Esophagus squamous epithelium (tissue), 4 donors: Measurements from ENCODE around the gene DLG2.

Source experiments
- POLR2A ChIP-seq, 4 donors: fragments of 450-650 bp; IDR thresholded peaks; one replicate each; pipeline ENCODE4 v1.6.1; 2017; ENCODE audit warnings: antibody characterized with exemption in 4 of 4, mild to moderate bottlenecking in 4 of 4, moderate library complexity in 3 of 4
- TF ChIP-seq, protein P1 (sequence below), 6 experiments: fragments of 450-650 bp in 4 of 6; fragments of 200-600 bp in 2 of 6; sonication (generic) in 2 of 6; IDR thresholded peaks; one replicate each; pipeline ENCODE4 v1.5.1; 2016 to 2019; ENCODE audit warnings: antibody characterized with exemption in 6 of 6, mild to moderate bottlenecking in 4 of 6, moderate library complexity in 4 of 6

DNA sequence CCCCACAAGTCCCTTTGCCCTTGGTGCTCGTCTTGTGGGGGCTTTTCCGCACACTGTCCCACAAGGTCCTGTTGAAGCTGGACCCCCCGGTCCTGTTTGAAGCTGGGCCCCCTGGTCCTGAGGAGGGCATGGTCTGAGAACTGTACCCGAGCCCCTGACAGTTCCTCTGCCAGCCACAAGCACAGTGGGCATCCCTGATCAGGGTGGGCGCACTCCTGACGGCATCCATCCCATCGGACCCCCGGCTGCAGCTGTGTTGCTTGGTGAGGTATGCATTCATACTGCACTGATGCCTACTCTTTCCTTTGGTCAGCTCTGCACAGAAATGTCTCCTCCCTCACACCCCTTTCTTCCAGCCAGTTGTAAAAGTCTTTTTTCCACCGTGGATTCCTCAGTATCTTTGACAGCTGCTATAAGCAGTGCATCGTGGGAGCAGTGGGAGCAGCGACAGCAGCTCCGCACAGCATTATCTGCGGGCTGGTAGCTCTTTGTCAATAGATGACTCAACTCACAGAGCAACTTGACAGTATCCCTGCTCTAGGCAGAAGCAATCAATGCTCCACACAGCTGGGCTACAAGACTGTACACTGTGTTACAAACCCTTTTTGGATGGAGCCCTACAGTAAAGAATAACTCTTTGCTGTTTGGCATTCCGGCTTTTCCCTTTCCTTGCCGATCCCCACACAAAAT is 1310.1 kb downstream of the DLG2 start:
- TF ChIP-seq, protein P1, sequence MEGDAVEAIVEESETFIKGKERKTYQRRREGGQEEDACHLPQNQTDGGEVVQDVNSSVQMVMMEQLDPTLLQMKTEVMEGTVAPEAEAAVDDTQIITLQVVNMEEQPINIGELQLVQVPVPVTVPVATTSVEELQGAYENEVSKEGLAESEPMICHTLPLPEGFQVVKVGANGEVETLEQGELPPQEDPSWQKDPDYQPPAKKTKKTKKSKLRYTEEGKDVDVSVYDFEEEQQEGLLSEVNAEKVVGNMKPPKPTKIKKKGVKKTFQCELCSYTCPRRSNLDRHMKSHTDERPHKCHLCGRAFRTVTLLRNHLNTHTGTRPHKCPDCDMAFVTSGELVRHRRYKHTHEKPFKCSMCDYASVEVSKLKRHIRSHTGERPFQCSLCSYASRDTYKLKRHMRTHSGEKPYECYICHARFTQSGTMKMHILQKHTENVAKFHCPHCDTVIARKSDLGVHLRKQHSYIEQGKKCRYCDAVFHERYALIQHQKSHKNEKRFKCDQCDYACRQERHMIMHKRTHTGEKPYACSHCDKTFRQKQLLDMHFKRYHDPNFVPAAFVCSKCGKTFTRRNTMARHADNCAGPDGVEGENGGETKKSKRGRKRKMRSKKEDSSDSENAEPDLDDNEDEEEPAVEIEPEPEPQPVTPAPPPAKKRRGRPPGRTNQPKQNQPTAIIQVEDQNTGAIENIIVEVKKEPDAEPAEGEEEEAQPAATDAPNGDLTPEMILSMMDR (IDR thresholded peaks at IDR 0.05) = no peak
- no peak for TF ChIP-seq POLR2A (IDR thresholded peaks at IDR 0.05)
